Gastroesophageal sphincter (tissue), 4 donors: Measurements from ENCODE around the gene OTUD1. TPM values are rescaled to one million over a fixed set of nuclear protein-coding genes. Genes with fewer than 3 reads are reported as not detected.

Source experiments
- ATAC-seq: fragments of 150-250 bp; one replicate; pipeline ENCODE4 v1.9.1; 2016; ENCODE audit warnings: mild to moderate bottlenecking, moderate library complexity
- H3K27ac ChIP-seq, 4 donors: fragments of 200-600 bp; sonication (generic) in 3 of 4; 1 replicate in 3 of 4; 2 replicates in 1 of 4; pipeline ENCODE4 v1.5.1; 2016 to 2019
- H3K27me3 ChIP-seq: fragments of 200-600 bp; sonication (generic); one replicate; pipeline ENCODE4 v1.5.1; 2019
- H3K36me3 ChIP-seq, 2 donors: fragments of 200-600 bp; sonication (generic); one replicate each; pipeline ENCODE4 v1.5.1; 2019; ENCODE audit warnings: control low read depth in 1 of 2
- H3K4me1 ChIP-seq, 3 donors: fragments of 200-600 bp; sonication (generic); 1 replicate in 2 of 3; 2 replicates in 1 of 3; pipeline ENCODE4 v1.5.1; 2016 to 2019; ENCODE audit warnings: control low read depth in 2 of 3
- H3K4me3 ChIP-seq, 2 donors: fragments of 200-600 bp; sonication (generic); one replicate each; pipeline ENCODE4 v1.5.1; 2019; ENCODE audit warnings: mild to moderate bottlenecking in 1 of 2, moderate library complexity in 1 of 2
- H3K9me3 ChIP-seq, 3 donors: fragments of 200-600 bp; sonication (generic); one replicate each; pipeline ENCODE4 v1.5.1; 2017 to 2019; ENCODE audit warnings: control low read depth in 2 of 3
- CTCF ChIP-seq, 4 experiments: fragments of 200-600 bp in 2 of 4; fragments of 450-650 bp in 2 of 4; sonication (generic) in 1 of 4; IDR thresholded peaks; one replicate each; pipeline ENCODE4 v1.5.1; 2017 to 2019; ENCODE audit warnings: antibody characterized with exemption in 4 of 4, mild to moderate bottlenecking in 2 of 4, moderate library complexity in 2 of 4
- EP300 ChIP-seq: sonication (generic); formaldehyde crosslinking; IDR thresholded peaks from one replicate; pipeline ENCODE4 v1.6.1; 2017; ENCODE audit warnings: antibody characterized with exemption, mild to moderate bottlenecking
- POLR2A ChIP-seq, 2 donors: fragments of 450-650 bp; IDR thresholded peaks; one replicate each; pipeline ENCODE4 v1.6.1; 2017; ENCODE audit warnings: antibody characterized with exemption in 2 of 2, mild to moderate bottlenecking in 2 of 2, moderate library complexity in 1 of 2
- POLR2AphosphoS5 ChIP-seq: sonication (generic); formaldehyde crosslinking; IDR thresholded peaks from one replicate; pipeline ENCODE4 v1.6.1; 2017; ENCODE audit warnings: antibody characterized with exemption
- WGBS, 2 donors: methylation state at CpG; one replicate each; pipeline ENCODE4 v1.1.5; 2018; ENCODE audit warnings: low coverage in 1 of 2; 5-methylcytosine and 5-hydroxymethylcytosine counted together
- total RNA-seq, 4 donors: library from RNA; depleted of rRNA; stranded (reverse); fragments of >200 nt; gene quantifications; one replicate each; pipeline ENCODE4 v1.1.0, GENCODE V29; 2016

OTUD1 gene
- total RNA-seq, 4 donors from 2014 or later = 11.5 to 19.8 (median 12.3) TPM

GRCh38 chr10:23396695-23397094, 42.2 kb upstream of the OTUD1 start:
- Histone ChIP-seq H3K27me3 (no peaks in the 10 kb centered on the region), H3K4me3 (no peak overlapping the region), H3K27ac (no peak overlapping the region), H3K36me3 (no peaks in the 10 kb centered on the region), H3K4me1 (no peaks in the 10 kb centered on the region), H3K9me3 (no peaks in the 10 kb centered on the region)
- 67% methylated on average over 1 of the region's 2 CpGs; no CpG with 5 or more reads in 1 of the 2 donors for WGBS, 2 donors
- no peak for ATAC-seq
- TF ChIP-seq EP300 (no peak), POLR2AphosphoS5 (no peak)

GRCh38 chr10:23399701-23400144, 39.2 kb upstream of the OTUD1 start:
- Histone ChIP-seq H3K4me3 (no peak overlapping the region), H3K36me3 (no peaks in the 10 kb centered on the region), H3K4me1 (no peaks in the 10 kb centered on the region), H3K9me3 (no peaks in the 10 kb centered on the region), H3K27me3 (no peaks in the 10 kb centered on the region), H3K27ac (no peak overlapping the region)
- WGBS, 2 donors = 28 to 54% methylated on average over 3 to 7 of the region's 7 CpGs
- no peak for ATAC-seq
- TF ChIP-seq POLR2A (IDR thresholded peaks at IDR 0.05) (no peak), POLR2AphosphoS5 (peak; percentile 74), CTCF (IDR thresholded peaks at IDR 0.05) (no peak), EP300 (no peak)

DNA sequence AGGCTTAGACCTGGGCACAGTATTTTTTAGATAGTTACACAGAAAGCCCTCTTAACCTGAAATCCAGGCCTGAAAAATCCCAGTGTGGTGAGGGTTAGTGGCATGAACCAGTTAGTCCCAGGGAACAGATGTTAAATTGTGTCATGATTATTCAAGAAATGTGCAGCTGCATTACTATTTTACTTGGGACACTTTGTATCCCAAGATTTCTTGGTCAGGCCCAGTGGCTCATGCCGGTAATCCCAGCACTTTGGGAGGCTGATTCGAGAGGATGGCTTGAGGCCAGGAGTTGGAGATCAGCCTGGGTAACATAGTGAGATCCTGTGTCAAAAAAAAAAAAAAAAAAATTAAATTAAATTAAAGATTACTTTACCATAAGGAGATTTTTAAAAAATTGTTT, 36.0 kb upstream of the OTUD1 start:
- no peak for ATAC-seq
- TF ChIP-seq POLR2A (IDR thresholded peaks at IDR 0.05) = no peak
- TF ChIP-seq POLR2AphosphoS5 = no peak
- TF ChIP-seq EP300 = no peak
- TF ChIP-seq CTCF (IDR thresholded peaks at IDR 0.05) = no peak
- no peaks in the 10 kb centered on the region for H3K9me3 ChIP-seq
- no peaks in the 10 kb centered on the region for H3K36me3 ChIP-seq
- 53% methylated on average over 2 of the region's 2 CpGs; no CpG with 5 or more reads in 1 of the 2 donors for WGBS, 2 donors
- H3K4me3 ChIP-seq = no peak overlapping the region
- no peaks in the 10 kb centered on the region for H3K27me3 ChIP-seq
- no peaks in the 10 kb centered on the region for H3K4me1 ChIP-seq
- no peak overlapping the region for H3K27ac ChIP-seq

- WGBS, 2 donors = 50 to 64% methylated on average over 1 of the region's 1 CpG
These were observed 35.6 kb upstream of the OTUD1 start for GRCh38 chr10:23403278-23403677.

DNA sequence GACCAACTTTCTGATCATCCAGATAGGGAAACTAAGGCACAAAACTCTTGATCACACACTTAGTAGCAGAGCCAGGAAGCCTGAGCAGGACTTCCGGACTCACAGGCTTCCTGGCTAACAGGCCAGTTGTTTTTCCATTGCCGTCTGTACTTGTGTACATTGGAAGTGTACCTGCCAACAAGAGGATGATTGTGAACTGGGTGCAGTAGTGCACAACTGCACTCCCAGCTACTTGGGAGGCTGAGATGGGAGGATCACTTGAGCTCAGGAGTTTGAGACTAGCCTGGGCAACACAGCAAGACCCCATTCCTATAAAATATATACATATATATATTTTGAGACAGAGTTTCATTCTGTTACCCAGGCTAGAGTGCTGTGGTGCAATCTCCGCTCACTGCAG, 35.2 kb upstream of the OTUD1 start:
- H3K27me3 ChIP-seq = no peaks in the 10 kb centered on the region
- 63 to 90% methylated on average over 2 of the region's 3 CpGs for WGBS, 2 donors
- ATAC-seq = no peak
- no peaks in the 10 kb centered on the region for H3K9me3 ChIP-seq
- H3K36me3 ChIP-seq = no peaks in the 10 kb centered on the region
- no peaks in the 10 kb centered on the region for H3K4me1 ChIP-seq
- no peak overlapping the region for H3K27ac ChIP-seq
- H3K4me3 ChIP-seq = no peak overlapping the region
- TF ChIP-seq POLR2A (IDR thresholded peaks at IDR 0.05) = no peak
- no peak for TF ChIP-seq CTCF (IDR thresholded peaks at IDR 0.05)
- no peak for TF ChIP-seq POLR2AphosphoS5
- TF ChIP-seq EP300 = no peak

More at GRCh38 chr10:23403278-23403677, 35.6 kb upstream of the OTUD1 start:
- no peaks in the 10 kb centered on the region for H3K27me3 ChIP-seq
- TF ChIP-seq EP300 = no peak
- TF ChIP-seq CTCF (IDR thresholded peaks at IDR 0.05) = no peak
- no peaks in the 10 kb centered on the region for H3K36me3 ChIP-seq
- no peaks in the 10 kb centered on the region for H3K4me1 ChIP-seq
- no peak overlapping the region for H3K4me3 ChIP-seq
- H3K27ac ChIP-seq = no peak overlapping the region
- ATAC-seq = no peak
- no peaks in the 10 kb centered on the region for H3K9me3 ChIP-seq
